Stimulated activated CD4-positive, alpha-beta T cell treated with anti-CD3 and anti-CD28 coated beads, Interleukin-2, amount 100 ng/mL, for 24 hours (primary cell): ENCODE results near the gene ZNF326.
A peak's percentile ranks its signal among the peaks of the same experiment; 100 is the strongest.

Experiments
- DNase-seq, 2 donors: peaks; one replicate each; pipeline ENCODE4 v3.0.0-alpha.2; 2020

The ZNF326 gene, protein sequence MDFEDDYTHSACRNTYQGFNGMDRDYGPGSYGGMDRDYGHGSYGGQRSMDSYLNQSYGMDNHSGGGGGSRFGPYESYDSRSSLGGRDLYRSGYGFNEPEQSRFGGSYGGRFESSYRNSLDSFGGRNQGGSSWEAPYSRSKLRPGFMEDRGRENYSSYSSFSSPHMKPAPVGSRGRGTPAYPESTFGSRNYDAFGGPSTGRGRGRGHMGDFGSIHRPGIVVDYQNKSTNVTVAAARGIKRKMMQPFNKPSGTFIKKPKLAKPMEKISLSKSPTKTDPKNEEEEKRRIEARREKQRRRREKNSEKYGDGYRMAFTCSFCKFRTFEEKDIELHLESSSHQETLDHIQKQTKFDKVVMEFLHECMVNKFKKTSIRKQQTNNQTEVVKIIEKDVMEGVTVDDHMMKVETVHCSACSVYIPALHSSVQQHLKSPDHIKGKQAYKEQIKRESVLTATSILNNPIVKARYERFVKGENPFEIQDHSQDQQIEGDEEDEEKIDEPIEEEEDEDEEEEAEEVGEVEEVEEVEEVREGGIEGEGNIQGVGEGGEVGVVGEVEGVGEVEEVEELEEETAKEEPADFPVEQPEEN

DNA sequence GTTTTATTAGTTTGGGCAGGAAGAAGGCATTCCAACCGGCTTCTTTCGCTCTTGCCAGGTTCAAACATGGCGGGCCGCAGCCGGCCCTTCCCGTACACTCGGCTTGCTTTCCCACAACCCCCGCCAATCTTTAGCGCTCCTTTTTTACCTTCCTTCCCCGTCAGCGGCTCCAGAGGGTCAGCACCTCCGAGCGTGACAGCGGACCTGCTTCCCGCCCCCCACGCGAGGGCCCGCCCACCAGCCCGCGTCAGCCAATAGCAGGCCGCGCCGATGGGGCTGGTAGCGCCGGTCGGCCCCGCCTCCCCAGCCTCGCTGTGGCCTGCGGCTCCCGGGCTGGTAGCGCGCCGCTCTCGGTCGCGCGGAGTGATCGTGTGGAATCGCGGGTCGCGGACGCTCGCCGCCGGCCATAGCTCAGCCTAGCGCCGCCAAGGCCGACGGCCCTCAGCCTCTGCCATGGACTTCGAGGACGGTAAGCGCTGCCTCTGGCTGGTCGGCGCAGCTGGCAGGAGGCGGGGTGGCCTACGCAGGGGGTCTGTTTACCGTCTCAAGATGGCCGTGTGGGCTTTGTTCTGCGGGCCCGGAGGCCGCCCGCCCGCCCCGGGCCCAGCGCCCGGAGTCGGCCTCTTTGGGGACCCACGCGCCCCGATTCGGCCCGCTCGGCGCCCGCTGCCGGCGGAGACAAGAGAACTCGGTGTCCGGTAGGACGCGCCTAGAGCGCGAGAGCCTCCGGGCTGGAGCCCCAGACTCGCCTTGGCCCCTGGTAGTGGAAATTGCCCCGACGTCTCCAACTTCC is at the start of gene ZNF326:
TSS of gene ZNF326 (plus strand) at position 306 of the 793 bp plus-strand sequence. CDS start at position 454, 148 bp downstream.
- peak; percentile 95 to 98 for DNase-seq

- no peak for DNase-seq
Measured at GRCh38 chr1:89945852-89946476, 48.9 kb upstream of the ZNF326 start.

DNA sequence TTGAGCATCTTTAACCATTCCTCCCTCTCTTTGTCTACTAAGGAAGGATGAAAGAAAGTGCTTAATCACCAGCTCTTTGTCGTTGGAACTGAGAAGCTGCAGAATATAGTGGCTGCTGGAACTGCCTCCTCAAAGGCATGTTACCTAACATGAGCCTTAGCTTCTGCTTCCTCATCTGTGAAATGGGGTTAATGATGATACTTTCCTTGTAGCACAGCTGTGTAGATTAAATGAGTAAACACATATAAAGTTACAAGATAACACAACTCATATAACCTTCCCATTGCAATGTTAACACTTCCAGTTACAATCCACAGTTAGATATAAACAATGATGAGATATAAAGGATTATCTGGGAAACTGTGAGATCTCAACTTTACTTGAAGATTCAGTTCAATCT is 48.4 kb upstream of the ZNF326 start:
- no peak for DNase-seq

DNA sequence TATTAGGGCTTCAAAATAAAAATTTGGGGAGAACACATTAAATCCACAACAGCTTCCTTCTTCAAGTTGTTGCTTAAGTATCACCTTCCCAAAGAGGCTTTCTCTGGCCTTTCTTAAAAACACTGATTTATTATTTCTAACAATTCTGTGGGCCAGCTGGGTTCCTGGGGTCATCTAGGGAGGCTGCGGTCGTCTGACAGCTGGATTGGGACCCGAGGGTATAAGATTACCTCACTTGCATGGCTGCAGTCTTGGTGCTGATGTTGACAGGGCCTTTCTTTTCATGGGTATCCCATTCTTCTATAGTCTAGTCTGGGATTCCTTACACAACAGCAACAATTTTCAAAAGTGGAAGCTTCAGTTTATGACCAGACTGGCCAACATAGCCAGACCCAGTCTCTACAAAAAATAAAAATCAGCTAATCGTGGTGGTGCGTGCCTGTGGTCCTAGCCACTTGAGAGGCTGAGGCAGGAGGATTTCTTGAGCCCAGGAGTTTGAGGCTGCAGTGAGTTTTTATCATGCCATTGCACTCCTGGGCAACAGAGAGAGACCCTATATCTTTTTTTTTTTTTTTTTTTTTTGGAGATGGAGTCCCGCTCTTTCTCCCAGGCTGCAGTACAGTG is 46.1 kb upstream of the ZNF326 start:
- no peak for DNase-seq

- DNase-seq, result no peak
Measured at GRCh38 chr1:89949991-89950624, 44.8 kb upstream of the ZNF326 start.

DNA sequence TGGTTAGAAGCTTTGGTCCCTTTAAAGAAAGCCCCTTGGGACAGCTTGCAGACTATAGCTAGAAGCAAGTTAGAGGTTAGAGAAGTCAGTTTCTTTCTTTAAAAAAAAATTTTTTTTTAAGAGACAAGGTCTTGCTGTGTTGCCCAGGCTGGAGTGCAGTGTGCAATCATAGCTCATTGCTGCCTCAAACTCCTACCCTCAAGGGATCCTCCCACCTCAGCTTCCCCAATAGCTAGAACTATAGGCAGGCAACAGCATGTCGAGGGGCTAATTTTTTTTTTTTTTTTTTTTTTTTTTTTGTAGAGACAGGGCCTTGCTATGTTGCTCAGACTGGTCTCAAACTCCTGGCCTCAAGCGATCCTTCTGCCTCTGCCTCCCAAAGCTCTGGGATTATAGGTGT is 44.2 kb upstream of the ZNF326 start:
- DNase-seq, result no peak

- no peak for DNase-seq
Measured at GRCh38 chr1:89951766-89952604, 42.9 kb upstream of the ZNF326 start.

DNA sequence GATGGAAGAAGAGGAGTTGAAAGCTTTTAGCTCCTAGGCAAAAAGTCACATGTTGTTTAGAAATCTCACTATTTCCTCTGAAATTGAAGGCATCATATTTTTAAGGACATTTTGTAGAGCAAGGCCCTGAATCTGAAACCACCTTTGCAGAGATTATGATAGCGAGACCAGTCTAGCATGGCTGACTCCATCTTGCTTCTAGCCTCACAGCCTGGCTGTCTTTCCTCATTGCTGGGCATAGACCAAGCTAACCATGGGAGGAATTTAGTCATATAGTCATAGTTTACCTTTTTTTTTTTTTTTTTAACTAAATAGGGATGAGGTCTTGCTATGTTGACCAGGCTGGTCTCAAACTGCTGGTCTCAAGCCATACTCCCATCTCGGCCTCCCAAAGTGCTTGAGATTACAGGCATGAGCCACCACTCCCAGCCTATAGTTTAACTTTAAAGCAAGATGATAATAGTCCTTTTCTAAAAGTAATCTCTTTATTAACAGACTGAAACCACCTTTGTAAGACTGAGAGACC is 42.2 kb upstream of the ZNF326 start:
- DNase-seq, result no peak

- DNase-seq, result peak; percentile 24 to 40
Measured at GRCh38 chr1:89953131-89953626, 41.7 kb upstream of the ZNF326 start.

GRCh38 chr1:89953929-89954328 is 41.0 kb upstream of the ZNF326 start:
- DNase-seq, result no peak

GRCh38 chr1:89954401-89954800 is 40.5 kb upstream of the ZNF326 start:
- DNase-seq, result no peak

- no peak for DNase-seq
Measured at GRCh38 chr1:89955311-89956205, 39.4 kb upstream of the ZNF326 start.

DNA sequence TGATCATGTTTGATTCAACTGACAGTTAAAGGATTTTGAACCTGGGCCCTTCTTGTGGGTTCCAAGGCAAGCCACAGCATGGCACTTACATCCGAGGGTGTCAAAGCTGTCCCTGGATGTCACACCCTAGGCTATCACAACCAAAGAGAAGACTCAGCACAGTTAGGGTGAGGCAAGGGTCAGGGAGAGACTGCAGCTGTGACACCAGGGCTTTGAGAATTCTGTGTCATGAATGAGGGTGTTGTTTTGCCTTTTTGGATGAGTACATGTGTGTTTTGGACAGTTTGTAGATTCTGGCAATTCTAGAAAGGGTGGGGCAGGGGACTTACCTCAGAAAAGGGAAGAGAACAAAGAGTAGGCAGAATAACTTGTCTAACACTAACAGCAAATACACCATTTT is 37.8 kb upstream of the ZNF326 start:
- DNase-seq, result no peak

DNA sequence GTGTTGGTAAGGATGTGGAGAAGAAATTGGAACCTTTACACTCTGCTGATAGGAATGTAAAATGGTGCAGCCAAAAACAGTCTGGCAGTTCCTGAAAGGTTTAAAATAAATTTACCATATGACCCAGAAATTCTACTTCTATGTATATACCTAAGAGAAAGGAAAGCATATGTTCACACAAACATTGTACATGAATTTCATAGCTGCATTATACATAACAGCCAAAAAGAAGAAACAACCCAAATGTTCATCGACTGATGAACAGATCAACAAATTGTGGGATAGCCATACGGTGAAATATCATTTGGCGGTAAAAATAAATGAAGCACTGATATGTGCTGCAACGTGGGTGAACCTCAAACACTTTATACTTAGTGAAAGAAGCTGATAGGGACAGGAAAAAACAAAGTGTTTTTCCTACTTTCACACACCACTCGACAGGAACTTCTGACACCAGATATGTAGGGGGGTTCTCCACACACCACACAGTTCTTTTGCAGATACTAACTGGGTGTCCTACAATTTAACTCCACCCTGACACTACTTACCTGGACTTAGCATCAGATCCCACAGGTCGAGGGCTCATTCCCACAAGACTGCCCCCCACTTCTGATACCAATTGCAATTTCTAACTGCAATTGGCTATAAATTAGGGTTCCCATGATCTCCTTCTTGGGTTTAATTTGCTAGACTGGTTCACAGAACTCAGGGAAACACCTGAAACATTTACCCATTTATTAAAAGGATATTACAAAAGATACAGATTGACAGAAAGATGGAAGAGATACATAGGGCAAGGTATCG is 35.9 kb upstream of the ZNF326 start:
- DNase-seq, result no peak

GRCh38 chr1:89959719-89960118 is 35.2 kb upstream of the ZNF326 start:
- DNase-seq, result no peak

DNA sequence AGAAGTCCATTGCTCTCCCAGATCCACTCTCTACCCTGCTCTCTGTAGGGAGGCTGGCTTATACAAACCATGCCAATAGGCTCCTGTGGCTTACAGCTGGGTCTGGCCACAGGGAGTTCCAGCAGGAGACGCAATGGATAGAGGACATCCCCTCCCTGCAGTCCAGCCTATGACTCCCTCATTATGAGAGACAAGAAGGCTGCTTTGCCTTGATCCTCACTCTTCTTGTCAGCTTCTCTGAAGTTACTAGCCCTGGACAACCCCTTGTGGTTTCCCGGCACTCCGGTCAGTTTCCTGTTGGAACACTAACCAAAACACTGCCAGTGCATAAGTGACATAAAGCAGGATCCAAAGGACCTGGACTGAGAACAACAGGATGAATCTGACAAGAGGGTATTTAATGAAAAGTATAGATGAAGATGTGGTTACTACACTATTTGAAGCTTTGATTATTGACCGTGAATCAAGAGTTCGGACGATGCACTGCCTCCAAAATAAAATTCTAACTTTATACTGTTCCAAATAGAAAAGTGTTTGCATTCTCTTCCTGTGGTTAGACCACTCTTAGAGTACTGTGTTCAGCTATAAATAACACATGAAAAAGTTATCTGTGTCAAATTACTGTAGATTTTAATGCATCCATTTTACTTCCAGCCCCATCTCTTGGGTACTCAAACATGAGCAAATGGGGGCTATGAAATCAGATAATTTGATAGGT is 32.7 kb upstream of the ZNF326 start:
- DNase-seq, result no peak

- DNase-seq, result no peak
Measured at GRCh38 chr1:89962742-89963075, 32.2 kb upstream of the ZNF326 start.

DNA sequence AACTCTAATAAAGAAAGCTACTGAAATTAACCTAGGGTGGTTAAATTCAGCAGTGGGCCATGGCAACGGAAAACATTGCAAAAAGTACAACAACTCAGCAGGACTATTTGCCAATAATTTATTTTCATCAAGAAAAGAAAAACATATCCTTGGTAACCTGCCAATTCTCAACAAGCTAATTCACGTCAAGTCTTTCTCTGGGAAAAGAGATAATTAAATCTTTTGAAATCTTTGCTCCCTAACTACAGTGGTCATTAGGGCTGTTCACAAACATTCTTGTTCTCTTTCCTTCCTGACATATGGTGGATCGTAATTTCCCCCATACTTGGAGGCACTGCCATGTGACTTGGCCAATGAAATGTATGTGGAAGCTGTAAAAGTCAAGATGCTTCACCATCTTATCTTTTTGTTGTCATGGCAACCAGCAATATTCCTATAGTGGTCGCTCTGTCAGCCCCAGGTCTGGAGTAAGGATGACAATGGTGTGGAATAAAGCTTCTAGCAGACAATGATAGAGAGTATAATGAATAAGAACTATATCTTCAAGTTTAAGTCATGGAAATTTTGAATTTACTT is 29.6 kb upstream of the ZNF326 start:
- no peak for DNase-seq
